ENCODE measurements around the gene GLP1R.

GLP1R gene

DNA sequence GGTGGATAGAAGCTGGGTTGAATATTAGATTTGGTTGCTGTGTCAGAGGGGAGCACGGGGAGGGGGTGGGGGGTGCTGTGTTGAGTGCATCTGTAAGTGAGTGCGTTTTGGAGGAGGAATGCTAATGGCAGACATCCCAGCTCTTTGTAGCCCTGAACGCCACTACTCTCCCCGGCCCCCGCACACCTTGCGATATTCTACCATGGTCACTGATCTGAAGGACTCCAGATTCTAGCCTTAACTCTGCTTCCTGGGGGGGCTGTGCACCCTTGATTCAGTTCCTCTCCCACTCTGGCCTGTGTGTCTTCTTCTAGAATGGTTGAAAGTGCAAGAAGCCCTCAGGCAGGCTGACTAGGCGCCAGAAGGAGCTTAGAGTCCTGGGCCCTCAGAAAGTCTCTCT, 7.1 kb downstream of the GLP1R start:
- no peak overlapping the region for H3K4me3 ChIP-seq (ENCODE audit: low read depth, low read length)
- no peaks in the 10 kb centered on the region for H3K9me3 ChIP-seq (ENCODE audit: control insufficient read depth, insufficient read depth, low read depth, low read length)
- POLR2A ChIA-PET: no interaction called here
- peaks cover 15% of the 10 kb centered on the region for H3K4me1 ChIP-seq (ENCODE audit: control insufficient read depth, insufficient read depth, low read length)
- no peak overlapping the region for H3K27ac ChIP-seq (ENCODE audit: extremely low read depth, low read depth, low read length)
- no peaks in the 10 kb centered on the region for H3K36me3 ChIP-seq (ENCODE audit: control insufficient read depth in 2 of 2, insufficient read depth in 1 of 2, low read length in 2 of 2)
- CTCF ChIA-PET: interaction anchor here (1.2 to 1.3 kb wide), 2 partner anchors 26 to 83 kb away, joined by 5 read pairs; no protein-coding TSS in a partner anchor
- TF ChIP-seq FEZF1 (tag by site-specific recombination; IDR thresholded peaks at IDR 0.05): no peak
- no peak for TF ChIP-seq ZNF133 (tag by site-specific recombination; IDR thresholded peaks at IDR 0.05)
- TF ChIP-seq ZSCAN30 (tag by site-specific recombination; IDR thresholded peaks at IDR 0.05): no peak
- TF ChIP-seq, protein P1, sequence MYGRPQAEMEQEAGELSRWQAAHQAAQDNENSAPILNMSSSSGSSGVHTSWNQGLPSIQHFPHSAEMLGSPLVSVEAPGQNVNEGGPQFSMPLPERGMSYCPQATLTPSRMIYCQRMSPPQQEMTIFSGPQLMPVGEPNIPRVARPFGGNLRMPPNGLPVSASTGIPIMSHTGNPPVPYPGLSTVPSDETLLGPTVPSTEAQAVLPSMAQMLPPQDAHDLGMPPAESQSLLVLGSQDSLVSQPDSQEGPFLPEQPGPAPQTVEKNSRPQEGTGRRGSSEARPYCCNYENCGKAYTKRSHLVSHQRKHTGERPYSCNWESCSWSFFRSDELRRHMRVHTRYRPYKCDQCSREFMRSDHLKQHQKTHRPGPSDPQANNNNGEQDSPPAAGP (tag by site-specific recombination; IDR thresholded peaks at IDR 0.05): no peak
- no peak for TF ChIP-seq GLIS1 (tag by site-specific recombination; IDR thresholded peaks at IDR 0.05)
- no peak for TF ChIP-seq ZNF48 (tag by site-specific recombination; IDR thresholded peaks at IDR 0.05)
- TF ChIP-seq ZNF624 (tag by site-specific recombination; IDR thresholded peaks at IDR 0.05): no peak
- TF ChIP-seq ZNF311 (tag by site-specific recombination; IDR thresholded peaks at IDR 0.05; ENCODE audit: borderline replicate concordance): no peak
- no peak for TF ChIP-seq SCRT1 (tag by site-specific recombination; IDR thresholded peaks at IDR 0.05; ENCODE audit: borderline replicate concordance)
- TF ChIP-seq, protein P2, sequence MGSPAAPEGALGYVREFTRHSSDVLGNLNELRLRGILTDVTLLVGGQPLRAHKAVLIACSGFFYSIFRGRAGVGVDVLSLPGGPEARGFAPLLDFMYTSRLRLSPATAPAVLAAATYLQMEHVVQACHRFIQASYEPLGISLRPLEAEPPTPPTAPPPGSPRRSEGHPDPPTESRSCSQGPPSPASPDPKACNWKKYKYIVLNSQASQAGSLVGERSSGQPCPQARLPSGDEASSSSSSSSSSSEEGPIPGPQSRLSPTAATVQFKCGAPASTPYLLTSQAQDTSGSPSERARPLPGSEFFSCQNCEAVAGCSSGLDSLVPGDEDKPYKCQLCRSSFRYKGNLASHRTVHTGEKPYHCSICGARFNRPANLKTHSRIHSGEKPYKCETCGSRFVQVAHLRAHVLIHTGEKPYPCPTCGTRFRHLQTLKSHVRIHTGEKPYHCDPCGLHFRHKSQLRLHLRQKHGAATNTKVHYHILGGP (tag by site-specific recombination; IDR thresholded peaks at IDR 0.05): no peak
- no peak for TF ChIP-seq ZNF335 (tag by site-specific recombination; conservative IDR thresholded peaks at IDR 0.05)
- no peak for TF ChIP-seq ZNF514 (tag by site-specific recombination; IDR thresholded peaks at IDR 0.05)
- TF ChIP-seq ZNF76 (tag by site-specific recombination; IDR thresholded peaks at IDR 0.05; ENCODE audit: borderline replicate concordance, low read depth): no peak
- TF ChIP-seq, protein P3, sequence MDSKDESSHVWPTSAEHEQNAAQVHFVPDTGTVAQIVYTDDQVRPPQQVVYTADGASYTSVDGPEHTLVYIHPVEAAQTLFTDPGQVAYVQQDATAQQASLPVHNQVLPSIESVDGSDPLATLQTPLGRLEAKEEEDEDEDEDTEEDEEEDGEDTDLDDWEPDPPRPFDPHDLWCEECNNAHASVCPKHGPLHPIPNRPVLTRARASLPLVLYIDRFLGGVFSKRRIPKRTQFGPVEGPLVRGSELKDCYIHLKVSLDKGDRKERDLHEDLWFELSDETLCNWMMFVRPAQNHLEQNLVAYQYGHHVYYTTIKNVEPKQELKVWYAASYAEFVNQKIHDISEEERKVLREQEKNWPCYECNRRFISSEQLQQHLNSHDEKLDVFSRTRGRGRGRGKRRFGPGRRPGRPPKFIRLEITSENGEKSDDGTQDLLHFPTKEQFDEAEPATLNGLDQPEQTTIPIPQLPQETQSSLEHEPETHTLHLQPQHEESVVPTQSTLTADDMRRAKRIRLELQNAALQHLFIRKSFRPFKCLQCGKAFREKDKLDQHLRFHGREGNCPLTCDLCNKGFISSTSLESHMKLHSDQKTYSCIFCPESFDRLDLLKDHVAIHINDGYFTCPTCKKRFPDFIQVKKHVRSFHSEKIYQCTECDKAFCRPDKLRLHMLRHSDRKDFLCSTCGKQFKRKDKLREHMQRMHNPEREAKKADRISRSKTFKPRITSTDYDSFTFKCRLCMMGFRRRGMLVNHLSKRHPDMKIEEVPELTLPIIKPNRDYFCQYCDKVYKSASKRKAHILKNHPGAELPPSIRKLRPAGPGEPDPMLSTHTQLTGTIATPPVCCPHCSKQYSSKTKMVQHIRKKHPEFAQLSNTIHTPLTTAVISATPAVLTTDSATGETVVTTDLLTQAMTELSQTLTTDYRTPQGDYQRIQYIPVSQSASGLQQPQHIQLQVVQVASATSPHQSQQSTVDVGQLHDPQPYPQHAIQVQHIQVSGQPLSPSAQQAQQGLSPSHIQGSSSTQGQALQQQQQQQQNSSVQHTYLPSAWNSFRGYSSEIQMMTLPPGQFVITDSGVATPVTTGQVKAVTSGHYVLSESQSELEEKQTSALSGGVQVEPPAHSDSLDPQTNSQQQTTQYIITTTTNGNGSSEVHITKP (tag by site-specific recombination; IDR thresholded peaks at IDR 0.05): no peak
- TF ChIP-seq ZNF571 (tag by site-specific recombination; IDR thresholded peaks at IDR 0.05): no peak
- no peak for TF ChIP-seq ZNF37A (tag by site-specific recombination; IDR thresholded peaks at IDR 0.05)
- TF ChIP-seq, protein P4, sequence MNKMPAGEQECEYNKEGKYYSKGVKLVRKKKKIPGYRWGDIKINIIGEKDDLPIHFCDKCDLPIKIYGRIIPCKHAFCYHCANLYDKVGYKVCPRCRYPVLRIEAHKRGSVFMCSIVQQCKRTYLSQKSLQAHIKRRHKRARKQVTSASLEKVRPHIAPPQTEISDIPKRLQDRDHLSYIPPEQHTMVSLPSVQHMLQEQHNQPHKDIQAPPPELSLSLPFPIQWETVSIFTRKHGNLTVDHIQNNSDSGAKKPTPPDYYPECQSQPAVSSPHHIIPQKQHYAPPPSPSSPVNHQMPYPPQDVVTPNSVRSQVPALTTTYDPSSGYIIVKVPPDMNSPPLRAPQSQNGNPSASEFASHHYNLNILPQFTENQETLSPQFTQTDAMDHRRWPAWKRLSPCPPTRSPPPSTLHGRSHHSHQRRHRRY (tag by site-specific recombination; IDR thresholded peaks at IDR 0.05): no peak
- TF ChIP-seq SP2 (tag by site-specific recombination; IDR thresholded peaks at IDR 0.05): no peak
- no peak for TF ChIP-seq ZNF350 (tag by site-specific recombination; IDR thresholded peaks at IDR 0.05)
- TF ChIP-seq, protein P5, sequence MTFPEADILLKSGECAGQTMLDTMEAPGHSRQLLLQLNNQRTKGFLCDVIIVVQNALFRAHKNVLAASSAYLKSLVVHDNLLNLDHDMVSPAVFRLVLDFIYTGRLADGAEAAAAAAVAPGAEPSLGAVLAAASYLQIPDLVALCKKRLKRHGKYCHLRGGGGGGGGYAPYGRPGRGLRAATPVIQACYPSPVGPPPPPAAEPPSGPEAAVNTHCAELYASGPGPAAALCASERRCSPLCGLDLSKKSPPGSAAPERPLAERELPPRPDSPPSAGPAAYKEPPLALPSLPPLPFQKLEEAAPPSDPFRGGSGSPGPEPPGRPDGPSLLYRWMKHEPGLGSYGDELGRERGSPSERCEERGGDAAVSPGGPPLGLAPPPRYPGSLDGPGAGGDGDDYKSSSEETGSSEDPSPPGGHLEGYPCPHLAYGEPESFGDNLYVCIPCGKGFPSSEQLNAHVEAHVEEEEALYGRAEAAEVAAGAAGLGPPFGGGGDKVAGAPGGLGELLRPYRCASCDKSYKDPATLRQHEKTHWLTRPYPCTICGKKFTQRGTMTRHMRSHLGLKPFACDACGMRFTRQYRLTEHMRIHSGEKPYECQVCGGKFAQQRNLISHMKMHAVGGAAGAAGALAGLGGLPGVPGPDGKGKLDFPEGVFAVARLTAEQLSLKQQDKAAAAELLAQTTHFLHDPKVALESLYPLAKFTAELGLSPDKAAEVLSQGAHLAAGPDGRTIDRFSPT (tag by site-specific recombination; IDR thresholded peaks at IDR 0.05): no peak

All from HEK293 (cell line).